Measurements from ENCODE around the gene PIR. TPM values are rescaled to one million over a fixed set of nuclear protein-coding genes. Genes with fewer than 3 reads are reported as not detected.

Gene PIR
- total and polyA plus RNA-seq, 2 donors (not counting 1 experiment from before 2014, with no cell fraction given) = 0.22 TPM; not detected in 1

GRCh38 chrX:15395789-15396188 lies 97.3 kb downstream of the PIR start:
- WGBS (ENCODE audit: insufficient coverage) = no CpG with 5 or more reads among the region's 2 CpGs
- H3K79me2 ChIP-seq (ENCODE audit: control insufficient read depth, insufficient read depth, low read length) = no peaks in the 10 kb centered on the region
- H3K27ac ChIP-seq (ENCODE audit: low read length in 2 of 2) = no peak overlapping the region
- ChIA-PET POLR2A (no interaction called here), CTCF (no interaction called here)
- Mint-ChIP-seq H3K27me3 (no peaks in the 10 kb centered on the region), H3K27ac (no peak overlapping the region), H3K9me3 (ENCODE audit: insufficient read depth) (no peaks in the 10 kb centered on the region), H3K4me3 (no peak overlapping the region), H3K4me1 (no peaks in the 10 kb centered on the region)
- DNase-seq (no peak), ATAC-seq (ENCODE audit: low read depth) (no peak)
- no peaks in the 10 kb centered on the region for H4K20me1 ChIP-seq (ENCODE audit: control insufficient read depth, insufficient read depth, low read length, poor library complexity, severe bottlenecking)
- no peaks in the 10 kb centered on the region for H3K9me3 ChIP-seq (ENCODE audit: control extremely low read depth in 1 of 3, control insufficient read depth in 2 of 3, insufficient read depth in 1 of 3, low read length in 2 of 3)
- no peak overlapping the region for H3K4me2 ChIP-seq (replicated peaks; ENCODE audit: low read depth, low read length, poor library complexity, severe bottlenecking)
- no peaks in the 10 kb centered on the region for H3K4me1 ChIP-seq (ENCODE audit: control insufficient read depth in 2 of 2, insufficient read depth in 2 of 2, low read length in 2 of 2)
- no peak overlapping the region for H3K4me3 ChIP-seq (ENCODE audit: control extremely low read depth in 1 of 5, extremely low read depth in 1 of 5, insufficient read depth in 1 of 5, low read depth in 2 of 5, low read length in 4 of 5)
- TF ChIP-seq EZH2 (IDR thresholded peaks at IDR 0.05; ENCODE audit: borderline replicate concordance, insufficient read depth, low read depth, low read length, poor library complexity, severe bottlenecking) = no peak
- no peak for TF ChIP-seq CTCF (IDR thresholded peaks at IDR 0.05)
- H3K36me3 ChIP-seq (replicated peaks in 1 of 2; ENCODE audit: control extremely low read depth in 1 of 2, control insufficient read depth in 1 of 2, extremely low read depth in 1 of 2, insufficient read depth in 2 of 2, low read length in 1 of 2) = no peaks in the 10 kb centered on the region
- no peak overlapping the region for H3K9ac ChIP-seq (ENCODE audit: low read length)
- intact Hi-C loops (cut with micrococcal nuclease) = no loop called here
- H3K27me3 ChIP-seq (replicated peaks in 1 of 4; ENCODE audit: control extremely low read depth in 1 of 4, control insufficient read depth in 3 of 4, insufficient read depth in 4 of 4, low read length in 3 of 4) = no peaks in the 10 kb centered on the region
- H2AFZ ChIP-seq (ENCODE audit: insufficient read depth, low read depth, low read length, poor library complexity, severe bottlenecking) = no peak overlapping the region

GRCh38 chrX:15391850-15392249 lies 101.3 kb downstream of the PIR start:
- H3K27ac Mint-ChIP-seq = no peak overlapping the region
- Histone ChIP-seq H3K27ac (ENCODE audit: low read length in 2 of 2) (no peak overlapping the region), H3K79me2 (ENCODE audit: control insufficient read depth, insufficient read depth, low read length) (no peaks in the 10 kb centered on the region), H3K4me3 (ENCODE audit: control extremely low read depth in 1 of 5, extremely low read depth in 1 of 5, insufficient read depth in 1 of 5, low read depth in 2 of 5, low read length in 4 of 5) (no peak overlapping the region), H3K4me2 (replicated peaks; ENCODE audit: low read depth, low read length, poor library complexity, severe bottlenecking) (no peak overlapping the region), H3K9me3 (ENCODE audit: control extremely low read depth in 1 of 3, control insufficient read depth in 2 of 3, insufficient read depth in 1 of 3, low read length in 2 of 3) (no peaks in the 10 kb centered on the region), H3K9ac (ENCODE audit: low read length) (no peak overlapping the region), H3K36me3 (replicated peaks in 1 of 2; ENCODE audit: control extremely low read depth in 1 of 2, control insufficient read depth in 1 of 2, extremely low read depth in 1 of 2, insufficient read depth in 2 of 2, low read length in 1 of 2) (no peaks in the 10 kb centered on the region), H3K4me1 (ENCODE audit: control insufficient read depth in 2 of 2, insufficient read depth in 2 of 2, low read length in 2 of 2) (no peaks in the 10 kb centered on the region), H4K20me1 (ENCODE audit: control insufficient read depth, insufficient read depth, low read length, poor library complexity, severe bottlenecking) (no peaks in the 10 kb centered on the region), H3K27me3 (replicated peaks in 1 of 4; ENCODE audit: control extremely low read depth in 1 of 4, control insufficient read depth in 3 of 4, insufficient read depth in 4 of 4, low read length in 3 of 4) (no peaks in the 10 kb centered on the region), H2AFZ (ENCODE audit: insufficient read depth, low read depth, low read length, poor library complexity, severe bottlenecking) (no peak overlapping the region)
- H3K4me1 Mint-ChIP-seq = no peaks in the 10 kb centered on the region
- H3K27me3 Mint-ChIP-seq = no peaks in the 10 kb centered on the region
- ATAC-seq (ENCODE audit: low read depth) (no peak), DNase-seq (no peak)
- TF ChIP-seq EZH2 (IDR thresholded peaks at IDR 0.05; ENCODE audit: borderline replicate concordance, insufficient read depth, low read depth, low read length, poor library complexity, severe bottlenecking) = no peak
- TF ChIP-seq CTCF (IDR thresholded peaks at IDR 0.05) = no peak
- POLR2A ChIA-PET = no interaction called here
- no CpG with 5 or more reads among the region's 4 CpGs for WGBS (ENCODE audit: insufficient coverage)
- CTCF ChIA-PET = no interaction called here
- no peak overlapping the region for H3K4me3 Mint-ChIP-seq
- intact Hi-C loops (cut with micrococcal nuclease) = no loop called here
- H3K9me3 Mint-ChIP-seq (ENCODE audit: insufficient read depth) = no peaks in the 10 kb centered on the region
